Stimulated activated CD4-positive, alpha-beta T cell treated with anti-CD3 and anti-CD28 coated beads, TNF-alpha, amount 100 ng/mL, for 1 hour (primary cell): Measurements from ENCODE around the gene EML6.

Source experiments
- DNase-seq, 3 donors: peaks; one replicate each; pipeline ENCODE4 v3.0.0-alpha.2; 2020; ENCODE audit warnings: low read depth in 3 of 3, low spot score in 1 of 3

Gene EML6

DNA sequence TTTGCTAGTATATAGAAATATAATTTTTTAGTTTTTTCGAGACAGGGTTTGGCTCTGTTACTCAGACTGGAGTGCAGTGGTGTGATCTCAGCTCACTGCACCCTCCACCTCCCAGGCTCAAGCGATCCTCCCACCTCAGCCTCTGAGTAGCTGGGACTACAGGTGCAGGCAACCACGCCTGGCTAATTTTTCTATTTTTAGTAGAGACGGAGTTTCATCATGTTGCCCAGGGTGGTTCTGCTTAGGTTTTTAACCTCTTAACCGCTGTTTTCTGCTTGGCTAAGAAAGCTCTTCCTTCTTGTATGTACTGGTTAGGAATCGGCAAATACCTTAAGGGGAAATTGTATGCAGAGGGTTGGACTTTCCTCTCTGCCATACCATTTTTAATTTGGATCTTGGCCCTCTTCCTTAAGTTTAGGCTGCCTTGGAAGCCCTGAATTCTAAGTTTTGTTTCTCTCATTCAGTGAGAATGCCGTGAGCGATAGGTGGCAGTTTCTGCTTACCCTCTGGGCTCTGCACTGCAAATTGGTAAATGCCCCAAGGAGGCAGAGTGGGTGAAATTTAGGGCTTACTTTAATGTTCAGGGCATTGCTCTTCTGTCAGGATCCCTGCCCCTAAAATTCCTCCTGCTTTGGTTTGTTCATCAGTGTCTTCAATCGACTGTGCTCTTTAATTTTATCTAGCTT, 32.3 kb downstream of the EML6 start:
- no peak for DNase-seq

DNA sequence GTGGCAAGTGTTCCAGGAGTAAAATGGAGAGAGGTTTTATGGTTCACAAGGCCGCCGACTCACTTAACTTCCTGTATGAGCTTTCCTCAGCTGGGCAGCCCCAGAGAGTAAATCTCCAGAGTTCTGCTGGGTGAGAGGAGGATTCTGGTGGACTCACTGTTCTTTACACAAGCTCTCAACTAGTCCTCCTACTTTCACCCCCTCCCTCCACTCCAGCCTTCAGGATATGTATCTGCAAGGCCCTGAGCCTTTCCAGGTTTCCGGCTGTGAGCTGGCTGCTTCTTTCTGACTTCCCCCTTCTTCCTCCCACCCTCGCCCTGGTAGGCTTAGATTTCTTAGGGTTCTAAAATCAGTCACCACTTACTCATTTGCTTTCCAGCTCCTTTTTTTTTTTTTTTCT, 34.0 kb downstream of the EML6 start:
- DNase-seq = no peak

DNA sequence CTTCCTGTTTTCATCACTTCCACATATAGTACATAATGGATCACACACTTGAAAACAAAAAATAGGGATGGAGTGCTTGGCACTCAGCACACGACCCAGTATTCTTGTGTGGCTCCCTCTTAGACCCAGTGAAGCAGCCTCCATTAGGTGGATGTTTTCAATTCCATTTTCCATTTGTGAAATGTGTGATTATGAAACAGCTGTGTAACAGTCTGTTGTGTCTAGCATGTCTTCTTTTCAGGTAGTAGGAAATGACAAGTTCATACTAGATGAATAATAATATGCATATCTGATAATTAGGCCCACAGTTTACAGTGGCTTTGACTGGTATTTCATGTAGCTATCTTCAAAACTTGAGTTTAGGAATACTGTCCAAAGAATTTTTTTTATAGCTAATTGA, 35.5 kb downstream of the EML6 start:
- DNase-seq = no peak

DNA sequence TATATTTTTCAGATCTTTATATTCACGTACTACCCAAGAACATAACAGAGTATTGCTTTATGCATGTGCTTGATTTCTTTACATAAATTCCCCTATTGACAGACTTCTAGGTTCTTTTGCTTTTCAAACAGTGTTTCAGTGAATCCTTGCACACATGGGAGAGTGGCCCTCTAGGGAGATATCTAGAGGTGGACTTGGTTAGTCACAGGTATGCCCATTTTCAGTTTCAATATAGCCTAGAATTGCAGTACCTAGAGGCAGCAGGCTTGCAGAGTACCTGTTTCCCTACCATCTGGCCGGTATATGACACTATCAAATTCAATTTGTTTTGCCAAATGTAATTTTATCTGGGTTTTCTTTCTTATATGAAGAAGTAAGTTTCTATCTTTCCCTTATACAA, 36.8 kb downstream of the EML6 start:
- DNase-seq = no peak

DNA sequence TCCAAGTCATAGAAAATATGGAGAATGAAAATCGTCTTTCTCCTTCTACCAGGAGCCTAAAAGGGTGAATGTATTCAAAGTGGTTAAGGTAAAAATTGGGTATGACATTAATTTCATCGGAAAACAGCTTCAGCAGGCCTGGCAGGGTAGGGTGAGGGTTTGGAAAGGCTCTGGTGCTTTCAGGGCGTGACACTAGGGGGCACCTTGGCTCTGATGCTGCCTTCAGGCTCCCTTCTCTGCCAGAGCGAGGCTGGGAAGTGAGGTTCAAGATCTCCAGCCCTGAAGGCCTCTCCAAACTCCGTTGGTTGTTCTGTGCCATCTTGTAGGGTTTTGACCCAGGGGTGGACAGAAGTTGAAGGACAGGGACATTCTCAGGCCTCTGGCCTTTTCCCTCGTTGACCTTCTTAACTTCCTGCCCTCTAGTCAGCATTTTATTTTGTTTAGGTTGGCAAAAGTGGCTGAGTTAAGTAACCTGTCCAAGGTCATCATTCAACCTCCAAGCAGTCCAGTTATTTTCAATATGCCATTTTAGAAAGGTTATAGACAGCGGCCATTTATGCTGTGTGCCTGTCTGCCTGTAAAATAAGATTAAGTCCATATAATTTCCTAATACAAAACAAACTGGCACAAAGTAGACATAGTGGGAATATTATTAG, 40.3 kb downstream of the EML6 start:
- DNase-seq = no peak

DNA sequence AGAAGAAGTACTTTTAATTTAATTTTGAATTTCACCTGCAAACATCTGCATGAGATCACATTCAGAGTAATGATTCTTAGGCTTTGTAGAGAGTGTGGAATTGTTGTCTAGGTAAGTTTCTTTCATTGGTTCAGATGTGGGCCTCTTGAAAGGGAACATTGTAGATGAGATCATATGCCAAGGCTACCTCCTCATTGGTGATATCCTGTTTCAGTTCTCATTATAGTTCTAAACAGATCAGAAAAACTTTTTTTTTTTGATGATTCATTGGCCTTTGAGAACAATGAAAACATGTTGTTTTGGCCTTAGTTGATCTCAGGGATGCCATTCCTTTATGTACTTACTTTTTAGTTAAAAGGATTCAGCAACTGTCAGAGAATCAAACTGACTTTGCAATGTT, 44.5 kb downstream of the EML6 start:
- DNase-seq = no peak

DNA sequence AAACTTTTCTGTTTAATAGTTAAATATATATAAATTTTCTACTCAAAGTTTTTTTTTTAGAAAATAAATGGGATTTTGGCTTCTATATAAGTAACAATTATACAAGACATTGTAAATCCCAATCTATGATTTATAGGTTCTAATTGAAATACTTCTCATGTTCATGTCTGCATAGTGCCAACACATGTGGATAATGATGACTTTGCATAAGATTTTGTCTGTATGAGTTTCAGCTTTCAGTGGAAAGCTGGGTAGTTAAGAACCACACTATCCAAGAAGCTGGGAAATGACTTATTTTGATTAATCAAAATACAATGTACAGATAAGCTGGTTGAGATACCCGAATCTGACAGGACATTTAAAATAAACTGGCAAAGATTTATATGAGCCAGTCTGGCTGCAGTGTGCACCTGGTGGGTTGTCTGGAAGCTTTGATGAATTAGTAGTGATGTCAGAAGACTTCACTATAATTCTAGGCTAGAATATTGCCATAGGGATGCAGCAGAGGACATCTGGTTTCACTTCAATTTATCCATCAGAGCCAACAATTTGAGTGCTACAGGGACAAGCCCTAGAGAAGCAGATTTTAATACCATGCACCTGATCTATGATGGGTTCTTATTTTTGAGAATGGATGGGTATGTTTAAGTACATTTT, 45.4 kb downstream of the EML6 start:
- DNase-seq = no peak

DNA sequence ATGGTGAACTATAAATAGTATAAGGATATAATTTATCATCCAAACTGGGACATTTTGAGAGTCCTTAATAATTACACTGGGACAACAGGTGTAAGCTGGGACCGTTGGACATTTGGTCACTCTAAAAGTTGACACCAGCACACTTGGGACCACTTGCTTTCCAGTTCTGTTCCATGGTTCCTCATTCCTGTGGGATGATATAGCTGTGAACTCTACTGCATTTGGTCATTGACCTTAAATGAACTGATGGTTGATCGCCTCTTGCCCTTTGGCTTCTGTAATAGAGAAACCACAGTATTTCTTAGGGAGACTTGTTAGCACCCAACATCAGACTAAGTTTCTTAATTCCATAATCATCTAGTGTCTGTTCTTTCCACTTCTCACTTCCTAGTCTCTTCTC, 46.7 kb downstream of the EML6 start:
- no peak for DNase-seq

DNA sequence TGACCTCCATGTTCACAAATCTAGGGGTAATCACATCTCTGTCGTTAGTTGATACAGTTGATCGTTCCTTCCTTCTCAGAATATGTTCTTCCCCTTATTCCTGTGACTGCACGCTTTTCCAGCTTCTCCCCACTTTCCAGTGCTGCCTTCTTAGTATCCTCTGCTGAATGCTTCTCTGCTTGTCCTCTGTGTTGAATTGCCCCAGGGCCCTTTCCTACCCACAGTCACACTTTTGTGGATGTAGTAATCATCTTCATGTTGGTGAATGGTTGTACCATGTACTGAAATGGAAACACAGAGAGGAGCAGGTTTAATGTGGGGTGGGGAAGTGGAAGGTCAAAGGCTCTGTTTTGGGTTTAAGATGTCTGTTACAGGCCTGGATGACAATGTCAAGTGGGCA, 47.2 kb downstream of the EML6 start:
- no peak for DNase-seq

DNA sequence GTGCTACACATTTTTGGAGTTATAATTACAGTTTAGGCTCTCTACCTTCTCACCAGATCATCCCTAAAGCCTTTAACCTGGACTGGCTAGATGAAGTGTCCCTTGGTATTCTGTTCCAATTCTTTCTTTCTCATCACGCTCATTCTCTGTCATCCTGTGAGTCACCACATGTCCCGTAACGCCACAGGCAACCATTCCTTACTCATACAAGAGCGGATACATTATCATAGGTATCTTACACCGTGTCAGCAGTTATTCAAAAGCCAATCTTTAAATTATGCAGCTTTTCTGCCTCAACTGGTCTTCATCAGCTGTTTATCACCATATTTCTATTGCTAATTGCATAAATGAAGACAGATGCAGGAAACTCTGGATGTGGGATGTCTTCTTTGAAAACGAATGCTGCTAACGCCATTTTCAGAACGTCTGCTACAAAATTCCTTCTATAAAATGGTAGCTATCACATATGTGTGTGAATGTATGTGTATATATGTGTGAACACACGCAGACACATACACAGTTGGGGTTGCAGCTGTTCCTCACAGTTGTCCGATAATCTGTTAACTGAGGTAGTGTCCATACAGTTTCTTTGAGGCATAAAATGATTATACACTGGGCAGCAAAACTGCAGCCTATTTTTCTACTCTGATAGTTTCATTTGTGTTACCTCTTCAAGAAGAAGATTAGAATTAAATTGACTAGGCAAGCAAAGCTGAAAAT, 47.9 kb downstream of the EML6 start:
- no peak for DNase-seq

DNA sequence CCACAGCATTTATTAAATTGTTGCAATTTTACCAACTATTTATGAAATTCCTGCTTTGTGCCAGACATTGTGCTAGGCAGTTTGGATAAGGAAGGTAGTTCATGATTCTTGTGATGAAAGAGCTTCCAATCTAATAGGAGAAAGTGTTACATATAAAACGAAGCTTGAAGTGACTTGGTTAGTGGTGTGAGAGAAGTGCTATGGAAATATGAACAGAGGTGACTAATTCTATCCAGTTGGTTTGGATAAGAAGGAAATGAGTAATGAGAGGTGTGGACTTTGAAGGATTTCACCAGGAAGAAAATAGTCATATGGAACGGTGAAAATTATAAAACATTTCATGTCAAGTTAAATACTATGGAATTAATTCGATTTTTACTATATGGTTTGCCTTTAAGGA, 48.6 kb downstream of the EML6 start:
- no peak for DNase-seq

DNA sequence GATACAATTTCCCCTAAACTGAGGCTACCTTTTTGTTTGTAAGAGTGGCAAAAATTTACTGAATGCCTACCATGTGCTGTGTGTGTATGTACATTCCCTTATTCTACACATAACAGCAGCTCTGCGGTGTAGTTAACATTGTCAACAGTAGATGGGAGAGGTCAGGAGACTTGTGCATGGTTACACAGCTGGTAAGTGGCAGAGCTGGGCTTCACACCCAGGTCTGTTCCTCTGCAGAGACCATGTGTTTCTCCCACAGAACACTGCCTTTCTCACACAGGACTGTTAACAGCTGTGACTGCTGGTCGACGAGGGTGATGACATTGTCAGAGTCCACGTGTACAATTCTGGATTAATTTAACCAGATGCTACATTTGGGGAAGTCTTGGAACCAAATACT, 49.1 kb downstream of the EML6 start:
- no peak for DNase-seq

DNA sequence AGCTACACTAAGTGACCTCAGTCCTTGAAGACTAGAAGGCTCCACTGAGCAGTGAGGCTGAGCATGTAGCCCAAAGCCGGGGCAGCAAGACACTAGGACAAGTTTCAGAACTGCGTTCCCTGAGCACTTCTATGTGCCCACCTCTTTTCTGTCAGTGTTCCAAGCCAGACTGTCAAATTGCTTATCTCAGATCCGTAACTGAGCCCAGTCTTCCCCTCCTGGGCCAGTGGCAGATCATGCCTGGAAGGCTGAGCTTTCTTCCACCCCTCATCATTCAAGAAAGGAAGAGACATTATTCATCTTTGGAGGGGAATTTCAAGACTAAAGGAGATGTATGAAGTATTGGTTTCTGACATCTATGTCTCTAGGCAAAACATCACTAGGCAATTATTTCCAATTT, 49.8 kb downstream of the EML6 start:
- no peak for DNase-seq

DNA sequence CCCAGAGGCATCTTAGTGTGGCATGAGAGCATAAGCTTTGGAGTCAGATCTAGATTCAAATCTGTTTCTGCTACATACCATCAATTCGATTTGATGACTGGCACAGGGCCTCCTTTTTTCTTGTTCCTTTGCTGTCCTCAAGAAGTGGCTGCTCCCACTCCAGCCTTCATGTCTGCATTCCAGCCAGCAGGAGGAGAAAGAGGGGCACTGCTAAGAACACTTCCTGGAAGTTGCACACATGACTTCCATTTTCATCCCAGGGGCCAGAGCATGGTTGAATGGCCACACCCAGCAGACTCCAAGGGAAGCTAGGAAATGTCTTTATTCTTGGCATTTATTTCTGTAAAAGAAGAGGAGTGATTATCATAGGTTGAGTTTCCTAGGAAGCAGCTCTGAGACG, 50.4 kb downstream of the EML6 start:
- DNase-seq = no peak

DNA sequence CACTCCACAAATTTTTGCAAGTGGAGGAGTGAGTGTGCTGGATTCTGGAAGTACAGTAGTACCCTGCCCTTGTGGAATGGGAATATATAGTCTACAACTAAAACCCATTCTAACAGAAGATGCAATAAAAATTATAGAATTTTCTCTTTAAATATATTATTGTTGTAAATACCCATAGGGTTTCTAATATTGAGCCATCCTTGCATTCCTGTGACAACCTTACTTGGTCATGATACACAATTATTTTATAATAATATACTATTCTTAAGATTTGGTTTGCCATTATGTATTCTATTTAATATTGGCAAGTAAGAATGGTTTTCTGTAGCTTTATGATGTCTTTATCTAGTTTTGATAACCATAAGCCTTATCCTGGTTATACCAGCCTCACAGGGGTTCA, 52.2 kb downstream of the EML6 start:
- no peak for DNase-seq

DNA sequence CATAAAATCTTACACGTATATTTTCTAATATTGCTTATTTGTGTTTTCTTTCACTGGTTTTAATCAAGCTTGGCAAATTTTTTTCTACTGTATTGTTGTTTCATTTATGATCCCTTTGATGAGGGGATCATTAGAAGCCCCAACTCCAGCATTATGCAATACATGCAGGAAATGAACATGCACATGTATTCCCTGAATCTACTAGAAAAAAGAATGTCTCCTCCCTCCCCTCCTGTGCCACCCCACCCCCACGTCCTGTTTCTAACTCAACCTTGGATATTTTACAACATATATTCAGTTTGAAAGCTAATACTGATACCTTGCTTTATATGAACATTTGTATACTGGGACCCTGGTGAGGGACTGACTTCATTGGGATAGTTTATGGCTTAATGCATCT, 53.0 kb downstream of the EML6 start:
- DNase-seq = no peak

DNA sequence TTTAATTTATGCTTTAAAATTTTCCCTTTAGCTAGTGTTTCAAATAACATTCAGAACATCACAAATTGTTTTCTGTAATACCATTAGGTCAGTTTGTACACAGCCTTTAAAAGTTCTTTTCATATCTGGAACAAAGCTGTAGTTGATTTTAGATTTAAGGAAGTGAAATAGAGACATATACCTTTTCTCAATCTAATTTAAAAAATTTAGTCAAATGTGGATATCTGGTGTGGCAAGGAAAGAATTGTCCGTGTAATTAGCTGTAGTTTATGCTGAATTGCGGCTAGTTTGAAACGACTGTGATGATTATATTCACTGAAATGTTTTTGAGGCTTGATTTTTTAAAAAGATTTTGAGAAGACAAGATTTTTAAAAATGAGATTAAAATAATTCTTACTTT, 59.9 kb downstream of the EML6 start:
- no peak for DNase-seq

DNA sequence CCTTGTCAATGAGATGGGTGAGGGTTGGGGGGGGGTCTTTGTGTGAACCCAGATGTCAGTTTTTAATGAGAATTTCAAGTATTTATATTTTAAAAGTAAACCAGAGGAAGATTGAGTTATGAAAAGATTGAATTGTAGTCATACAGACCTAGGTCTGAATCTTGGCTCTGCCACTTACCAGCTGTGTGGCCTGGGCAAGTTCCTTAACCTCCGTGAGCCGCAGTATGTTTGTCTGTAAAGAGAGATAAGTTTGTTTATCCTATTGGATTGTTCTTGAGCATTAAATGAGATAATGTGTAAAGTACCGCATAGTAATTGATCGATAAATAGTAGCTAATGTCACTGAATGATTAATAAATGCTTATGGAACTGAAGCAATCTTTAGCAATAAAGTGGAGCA, 63.8 kb downstream of the EML6 start:
- DNase-seq = no peak

DNA sequence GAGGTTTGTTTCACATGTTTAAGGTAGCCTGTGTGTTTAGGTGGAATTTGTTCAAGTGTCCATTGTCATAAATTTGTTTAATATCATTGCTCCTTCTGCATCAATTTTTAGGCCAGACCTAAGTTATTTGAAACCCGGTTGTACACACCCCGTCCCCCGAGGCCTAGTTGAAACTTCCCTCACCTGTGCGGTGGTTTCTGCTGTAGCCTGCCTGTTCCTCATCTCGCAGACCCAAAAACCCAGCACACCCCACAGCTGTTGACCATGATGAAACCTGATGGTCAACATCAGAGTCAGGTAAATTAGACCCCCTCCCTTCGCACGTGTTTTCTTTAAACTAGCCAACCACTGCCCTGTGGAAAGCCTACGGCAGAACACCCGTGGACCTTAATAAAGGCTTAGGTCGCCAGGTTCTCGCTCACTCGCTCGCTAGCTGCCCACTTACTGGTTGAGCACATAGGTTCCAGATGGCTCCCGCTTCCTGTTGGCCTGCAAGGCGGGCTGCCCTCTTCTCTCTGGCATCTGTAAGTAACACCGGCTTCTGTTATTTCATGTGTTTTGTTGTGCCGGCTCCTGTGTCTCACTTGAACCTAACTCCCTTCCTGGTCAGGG, 64.4 kb downstream of the EML6 start:
- DNase-seq = no peak

DNA sequence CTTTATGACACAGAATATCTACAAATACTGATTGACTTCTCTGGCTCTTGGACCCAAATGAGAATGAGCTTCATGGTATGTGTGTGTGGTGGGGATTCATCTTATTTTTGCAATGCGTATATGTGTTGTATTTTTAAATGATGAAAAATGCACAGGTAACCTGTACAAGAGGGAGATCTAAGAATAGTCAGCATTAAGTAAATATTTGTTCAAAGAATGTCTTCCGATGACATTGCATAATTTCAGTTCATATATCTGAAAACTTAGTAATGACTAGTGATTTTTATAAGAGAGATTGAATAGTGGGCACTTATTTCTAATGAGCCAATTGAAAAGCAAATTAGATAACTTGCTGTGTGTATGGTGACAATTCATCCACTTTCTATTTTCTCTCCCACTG, 66.4 kb downstream of the EML6 start:
- DNase-seq = no peak

DNA sequence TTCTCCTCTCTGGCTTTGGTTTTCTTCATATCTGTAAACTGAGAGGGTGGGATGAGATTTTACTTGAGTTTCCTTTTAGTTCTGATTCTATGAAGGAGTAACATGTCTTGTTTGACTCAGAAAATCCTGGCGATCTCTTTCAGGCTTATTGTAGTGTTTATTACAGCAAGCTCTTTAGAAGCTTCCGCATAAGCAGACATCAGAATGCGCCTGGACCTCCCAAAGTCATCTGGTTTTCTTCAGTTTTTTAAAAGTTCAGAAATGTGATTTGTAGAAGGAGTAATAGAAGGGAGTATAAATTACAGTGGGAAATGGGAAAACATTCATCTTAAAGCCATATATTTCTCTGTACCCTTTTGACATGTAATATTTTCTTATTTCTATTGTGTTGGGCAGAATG, 68.4 kb downstream of the EML6 start:
- DNase-seq = no peak

DNA sequence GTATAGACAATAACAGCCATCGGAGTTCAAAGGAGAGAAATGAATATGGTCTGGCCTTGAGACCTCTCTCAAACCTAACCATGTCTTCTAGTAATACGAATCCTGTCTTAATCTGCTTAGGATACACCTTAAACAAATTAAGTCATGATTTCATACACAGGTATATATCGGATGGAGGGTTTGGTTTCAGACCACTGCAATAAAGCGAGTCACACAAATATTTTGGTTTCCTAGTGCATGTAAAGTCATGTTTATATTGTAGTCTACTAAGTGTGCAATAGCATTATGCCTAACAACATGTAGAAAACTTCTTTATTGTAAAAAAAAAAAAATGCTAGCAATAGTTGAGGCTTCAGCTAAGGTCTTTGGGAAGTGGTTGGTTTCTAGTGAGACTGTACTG, 73.8 kb downstream of the EML6 start:
- DNase-seq = no peak
